Stimulated activated memory B cell treated with anti-CD40 and anti-IgM and Interleukin-4, amounts not matched to agents 10 μg/mL and 1 μg/mL and 100 μg/mL, for 72 hours (primary cell): Measurements from ENCODE around the gene APBB2.

Experiments used
- ATAC-seq: fragments of 150-1000 bp; cut with Tn5 transposase; 2 replicates; pipeline ENCODE4 v1.10.0; 2021
- H3K27ac Mint-ChIP-seq: one replicate; pipeline ENCODE4 v1.8.0; 2022; ENCODE audit warnings: mild to moderate bottlenecking, mixed read lengths
- H3K27me3 Mint-ChIP-seq: one replicate; pipeline ENCODE4 v1.8.0; 2022; ENCODE audit warnings: mixed read lengths
- H3K36me3 Mint-ChIP-seq: one replicate; pipeline ENCODE4 v1.8.0; 2022; ENCODE audit warnings: mixed read lengths
- H3K4me1 Mint-ChIP-seq: one replicate; pipeline ENCODE4 v1.8.0; 2022; ENCODE audit warnings: mixed read lengths
- H3K4me3 Mint-ChIP-seq: one replicate; pipeline ENCODE4 v1.8.0; 2022; ENCODE audit warnings: mild to moderate bottlenecking, moderate library complexity, mixed read lengths
- H3K9me3 Mint-ChIP-seq: one replicate; pipeline ENCODE4 v1.8.0; 2022; ENCODE audit warnings: mixed read lengths

APBB2 gene

DNA sequence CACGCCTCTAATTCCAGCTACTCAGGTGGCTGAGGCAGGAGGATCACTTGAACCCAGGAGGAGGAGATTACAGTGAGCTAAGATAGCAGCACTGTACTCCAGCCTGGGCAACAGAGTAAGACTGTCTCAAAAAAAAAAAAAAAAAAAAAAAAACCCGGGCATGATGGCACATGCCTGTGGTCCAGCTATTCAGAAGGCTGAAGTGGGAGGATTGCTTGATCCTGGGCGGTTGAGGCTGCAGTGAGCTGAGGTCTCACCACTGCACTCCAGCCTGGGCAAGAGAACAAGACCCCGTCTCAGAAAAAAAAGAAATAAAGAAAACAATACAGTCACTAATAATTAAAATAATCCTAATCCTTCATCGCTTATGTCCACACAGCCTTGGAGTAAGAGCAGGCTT, 68.1 kb downstream of the APBB2 start:
- Mint-ChIP-seq H3K27me3 (no peaks in the 10 kb centered on the region), H3K9me3 (peaks cover 10% of the 10 kb centered on the region), H3K36me3 (no peaks in the 10 kb centered on the region), H3K4me1 (no peaks in the 10 kb centered on the region), H3K27ac (no peak overlapping the region), H3K4me3 (no peak overlapping the region)
- ATAC-seq: no peak

- no peak for ATAC-seq
- Mint-ChIP-seq H3K27me3 (no peaks in the 10 kb centered on the region), H3K9me3 (peaks cover 6% of the 10 kb centered on the region), H3K36me3 (no peaks in the 10 kb centered on the region), H3K4me1 (no peaks in the 10 kb centered on the region), H3K27ac (no peak overlapping the region), H3K4me3 (no peak overlapping the region)
Observed at GRCh38 chr4:41145571-41146078, 68.7 kb downstream of the APBB2 start.

- no peak overlapping the region for H3K27ac Mint-ChIP-seq
- peaks cover 2% of the 10 kb centered on the region for H3K9me3 Mint-ChIP-seq
- H3K27me3 Mint-ChIP-seq: no peaks in the 10 kb centered on the region
- no peaks in the 10 kb centered on the region for H3K36me3 Mint-ChIP-seq
- ATAC-seq: no peak
- H3K4me1 Mint-ChIP-seq: no peaks in the 10 kb centered on the region
- no peak overlapping the region for H3K4me3 Mint-ChIP-seq
Observed at GRCh38 chr4:41144812-41145211, 69.5 kb downstream of the APBB2 start.

GRCh38 chr4:41144040-41144379, 70.3 kb downstream of the APBB2 start:
- Mint-ChIP-seq H3K27me3 (no peaks in the 10 kb centered on the region), H3K4me3 (no peak overlapping the region), H3K27ac (no peak overlapping the region), H3K4me1 (no peaks in the 10 kb centered on the region), H3K9me3 (no peaks in the 10 kb centered on the region), H3K36me3 (no peaks in the 10 kb centered on the region)
- ATAC-seq: no peak

DNA sequence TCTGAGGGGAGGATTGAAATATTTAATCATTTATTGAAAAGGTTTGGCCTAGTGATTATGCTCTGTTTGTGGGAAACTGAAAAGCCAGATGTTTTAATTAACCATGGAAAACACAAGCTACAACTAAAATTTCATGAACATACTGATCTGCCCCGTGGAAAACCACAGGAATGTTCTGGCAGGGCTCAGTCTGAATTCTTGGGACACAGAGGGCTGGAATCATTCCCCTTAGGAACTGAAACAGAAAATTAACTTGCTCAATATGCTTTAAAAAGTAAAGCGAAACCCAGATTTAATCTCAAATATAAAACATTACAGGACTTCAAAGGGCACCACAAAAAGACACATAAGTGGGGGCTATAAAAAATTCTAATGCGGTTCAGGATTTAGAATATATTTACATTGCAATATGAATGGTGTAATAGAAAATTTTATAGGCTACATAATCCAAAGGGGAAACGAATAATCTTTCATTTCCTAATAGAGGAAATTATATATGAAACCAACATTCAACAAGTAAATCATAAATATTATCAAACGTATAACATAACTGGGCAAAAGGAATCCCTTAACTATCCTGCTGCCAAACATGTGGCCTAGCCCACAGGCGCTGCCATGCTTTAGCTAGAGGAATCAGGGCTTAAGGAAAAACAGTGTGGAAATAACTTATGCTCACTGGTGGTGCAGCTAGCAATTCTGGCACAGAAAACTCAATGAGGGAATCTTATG, 70.9 kb downstream of the APBB2 start:
- H3K27me3 Mint-ChIP-seq: no peaks in the 10 kb centered on the region
- no peaks in the 10 kb centered on the region for H3K4me1 Mint-ChIP-seq

DNA sequence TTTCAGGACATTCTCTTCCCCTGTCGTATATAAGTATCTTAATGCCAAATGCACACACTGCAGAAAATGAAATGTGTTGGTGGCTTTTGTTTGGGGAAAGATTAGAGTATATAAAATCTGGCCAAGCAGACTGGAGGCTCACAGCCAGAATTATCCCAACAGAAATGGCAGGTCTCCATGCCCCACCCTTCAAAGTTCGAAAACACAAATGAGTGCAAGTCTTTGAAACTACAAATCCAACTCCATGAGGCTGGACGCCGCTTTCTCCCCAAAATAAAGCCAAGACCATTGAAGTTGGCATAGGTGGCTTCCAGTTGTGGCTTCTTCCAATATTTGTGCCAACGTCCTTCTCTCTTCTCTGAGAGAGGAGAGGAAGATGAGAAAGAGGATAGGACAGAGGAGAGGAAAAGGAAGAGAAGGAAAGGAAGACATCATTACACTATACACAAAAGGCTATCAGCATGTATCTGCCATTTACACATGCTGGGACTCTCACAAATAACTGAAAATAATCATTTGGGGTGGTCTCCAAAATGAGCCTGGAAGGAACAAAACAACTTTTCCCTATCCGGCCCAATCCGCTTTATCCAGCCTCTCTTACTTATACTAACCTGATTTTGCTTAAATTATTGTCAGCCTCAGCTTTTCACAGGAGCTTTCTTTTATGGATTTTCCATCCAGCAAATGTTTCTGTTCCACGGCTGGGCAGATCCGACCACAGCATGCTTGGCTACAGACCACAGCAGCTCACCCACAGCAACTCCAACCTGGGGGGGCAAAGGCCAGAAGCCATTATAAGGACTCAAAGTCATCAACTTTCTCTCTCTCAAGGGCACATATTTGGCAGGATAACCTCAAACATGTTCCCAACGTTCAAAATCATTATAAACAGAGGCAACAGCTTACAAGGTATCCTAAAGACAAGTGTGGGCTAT, 71.7 kb downstream of the APBB2 start:
- Mint-ChIP-seq H3K27ac (no peak overlapping the region), H3K36me3 (no peaks in the 10 kb centered on the region), H3K4me3 (no peak overlapping the region), H3K27me3 (no peaks in the 10 kb centered on the region), H3K4me1 (no peaks in the 10 kb centered on the region), H3K9me3 (no peaks in the 10 kb centered on the region)
- ATAC-seq: no peak

More for the DNA sequence above, 70.9 kb downstream of the APBB2 start:
- Mint-ChIP-seq H3K36me3 (no peaks in the 10 kb centered on the region), H3K27ac (no peak overlapping the region), H3K9me3 (no peaks in the 10 kb centered on the region), H3K4me3 (no peak overlapping the region)
- ATAC-seq: no peak

- Mint-ChIP-seq H3K4me3 (no peak overlapping the region), H3K36me3 (no peaks in the 10 kb centered on the region), H3K4me1 (no peaks in the 10 kb centered on the region), H3K9me3 (no peaks in the 10 kb centered on the region), H3K27me3 (no peaks in the 10 kb centered on the region), H3K27ac (no peak overlapping the region)
- ATAC-seq: no peak
Observed at GRCh38 chr4:41141900-41142299, 72.4 kb downstream of the APBB2 start.

GRCh38 chr4:41140410-41140809, 73.9 kb downstream of the APBB2 start:
- Mint-ChIP-seq H3K4me3 (no peak overlapping the region), H3K36me3 (no peaks in the 10 kb centered on the region), H3K27me3 (no peaks in the 10 kb centered on the region), H3K27ac (no peak overlapping the region), H3K4me1 (no peaks in the 10 kb centered on the region), H3K9me3 (no peaks in the 10 kb centered on the region)
- ATAC-seq: no peak

DNA sequence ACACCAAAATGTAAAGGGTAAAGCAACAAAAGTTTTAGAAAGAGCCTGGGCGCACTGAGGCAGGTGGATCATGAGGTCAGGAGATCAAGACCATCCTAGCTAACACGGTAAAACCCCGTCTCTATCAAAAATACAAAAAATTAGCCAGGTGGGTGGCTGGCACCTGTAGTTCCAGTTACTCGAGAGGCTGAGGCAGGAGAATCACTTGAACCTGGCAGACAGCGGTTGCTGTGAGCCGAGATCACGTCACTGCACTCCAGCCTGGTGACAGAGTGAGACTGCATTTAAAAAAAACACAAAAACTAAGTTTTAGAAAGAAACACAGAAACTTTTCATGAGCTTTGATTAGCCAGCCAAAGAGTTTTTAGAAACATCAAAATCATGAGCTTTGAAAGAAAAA, 76.5 kb downstream of the APBB2 start:
- Mint-ChIP-seq H3K27ac (no peak overlapping the region), H3K9me3 (no peaks in the 10 kb centered on the region), H3K4me3 (no peak overlapping the region), H3K27me3 (no peaks in the 10 kb centered on the region), H3K4me1 (no peaks in the 10 kb centered on the region), H3K36me3 (no peaks in the 10 kb centered on the region)
- ATAC-seq: no peak

GRCh38 chr4:41136456-41136855, 77.9 kb downstream of the APBB2 start:
- no peak for ATAC-seq
- Mint-ChIP-seq H3K9me3 (no peaks in the 10 kb centered on the region), H3K27ac (no peak overlapping the region), H3K4me1 (no peaks in the 10 kb centered on the region), H3K36me3 (no peaks in the 10 kb centered on the region), H3K27me3 (no peaks in the 10 kb centered on the region), H3K4me3 (no peak overlapping the region)

DNA sequence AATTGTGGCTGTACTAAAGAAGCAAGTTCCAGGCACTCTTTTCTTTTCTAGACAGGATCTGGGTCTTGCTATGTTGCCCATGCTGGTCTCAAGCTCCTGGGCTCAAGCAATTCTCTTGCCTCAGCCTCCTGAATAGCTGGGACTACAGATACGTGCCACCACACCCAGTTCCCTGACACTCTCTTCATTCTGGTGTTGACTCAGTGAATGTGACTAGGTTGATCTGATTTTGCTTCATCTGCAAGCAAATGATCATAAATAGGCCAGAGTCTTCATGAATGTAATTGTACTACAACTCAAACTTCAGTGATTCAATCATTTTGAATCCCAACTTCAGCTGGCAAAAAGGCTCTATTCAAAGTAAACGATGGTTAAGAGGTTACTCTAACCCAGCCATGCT, 78.5 kb downstream of the APBB2 start:
- no peaks in the 10 kb centered on the region for H3K9me3 Mint-ChIP-seq
- no peaks in the 10 kb centered on the region for H3K36me3 Mint-ChIP-seq
- no peak overlapping the region for H3K27ac Mint-ChIP-seq
- H3K4me1 Mint-ChIP-seq: no peaks in the 10 kb centered on the region
- H3K27me3 Mint-ChIP-seq: no peaks in the 10 kb centered on the region
- no peak for ATAC-seq
- H3K4me3 Mint-ChIP-seq: no peak overlapping the region

GRCh38 chr4:41134581-41134980, 79.8 kb downstream of the APBB2 start:
- H3K27me3 Mint-ChIP-seq: no peaks in the 10 kb centered on the region
- H3K36me3 Mint-ChIP-seq: no peaks in the 10 kb centered on the region
- no peak for ATAC-seq
- no peaks in the 10 kb centered on the region for H3K4me1 Mint-ChIP-seq
- H3K4me3 Mint-ChIP-seq: no peak overlapping the region
- H3K9me3 Mint-ChIP-seq: no peaks in the 10 kb centered on the region
- no peak overlapping the region for H3K27ac Mint-ChIP-seq

GRCh38 chr4:41133454-41134018, 80.8 kb downstream of the APBB2 start:
- no peaks in the 10 kb centered on the region for H3K4me1 Mint-ChIP-seq

GRCh38 chr4:41132055-41132683, 82.2 kb downstream of the APBB2 start:
- Mint-ChIP-seq H3K27ac (no peak overlapping the region), H3K4me3 (no peak overlapping the region), H3K4me1 (no peaks in the 10 kb centered on the region)

More at GRCh38 chr4:41133454-41134018, 80.8 kb downstream of the APBB2 start:
- H3K36me3 Mint-ChIP-seq: no peaks in the 10 kb centered on the region
- H3K27me3 Mint-ChIP-seq: no peaks in the 10 kb centered on the region
- ATAC-seq: no peak
- H3K4me3 Mint-ChIP-seq: no peak overlapping the region
- H3K9me3 Mint-ChIP-seq: no peaks in the 10 kb centered on the region
- no peak overlapping the region for H3K27ac Mint-ChIP-seq

DNA sequence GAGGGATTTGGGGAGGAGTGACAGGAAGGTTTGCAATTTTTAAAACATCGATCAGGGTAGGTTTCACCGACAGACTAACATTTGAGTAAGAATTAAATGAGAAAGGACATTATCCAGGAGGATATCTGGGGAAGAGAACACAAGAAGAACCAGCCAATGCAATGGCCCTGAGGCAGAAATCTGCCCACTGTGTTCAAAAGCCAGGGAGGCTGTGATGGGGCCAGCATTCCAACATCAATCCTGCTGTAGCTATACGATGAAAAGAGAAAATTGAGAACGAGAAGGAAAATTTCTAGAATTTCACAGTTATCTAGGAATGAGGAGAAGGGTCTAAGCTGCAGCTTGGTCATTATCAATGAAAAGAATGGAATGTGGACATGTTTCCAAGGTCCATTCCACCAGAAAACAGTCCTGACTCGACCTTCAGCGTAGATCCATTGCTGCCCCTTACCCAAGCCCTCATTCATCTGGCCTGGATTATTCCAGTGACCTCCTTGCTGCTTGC, 84.4 kb downstream of the APBB2 start:
- no peaks in the 10 kb centered on the region for H3K36me3 Mint-ChIP-seq
- no peaks in the 10 kb centered on the region for H3K4me1 Mint-ChIP-seq
- H3K4me3 Mint-ChIP-seq: no peak overlapping the region
- no peak for ATAC-seq
- H3K27ac Mint-ChIP-seq: no peak overlapping the region
- peaks cover 8% of the 10 kb centered on the region for H3K27me3 Mint-ChIP-seq
- no peaks in the 10 kb centered on the region for H3K9me3 Mint-ChIP-seq

More at GRCh38 chr4:41132055-41132683, 82.2 kb downstream of the APBB2 start:
- Mint-ChIP-seq H3K27me3 (peaks cover 5% of the 10 kb centered on the region), H3K36me3 (no peaks in the 10 kb centered on the region), H3K9me3 (no peaks in the 10 kb centered on the region)
- no peak for ATAC-seq
